Measurements from ENCODE around the gene NTNG2.

DNA sequence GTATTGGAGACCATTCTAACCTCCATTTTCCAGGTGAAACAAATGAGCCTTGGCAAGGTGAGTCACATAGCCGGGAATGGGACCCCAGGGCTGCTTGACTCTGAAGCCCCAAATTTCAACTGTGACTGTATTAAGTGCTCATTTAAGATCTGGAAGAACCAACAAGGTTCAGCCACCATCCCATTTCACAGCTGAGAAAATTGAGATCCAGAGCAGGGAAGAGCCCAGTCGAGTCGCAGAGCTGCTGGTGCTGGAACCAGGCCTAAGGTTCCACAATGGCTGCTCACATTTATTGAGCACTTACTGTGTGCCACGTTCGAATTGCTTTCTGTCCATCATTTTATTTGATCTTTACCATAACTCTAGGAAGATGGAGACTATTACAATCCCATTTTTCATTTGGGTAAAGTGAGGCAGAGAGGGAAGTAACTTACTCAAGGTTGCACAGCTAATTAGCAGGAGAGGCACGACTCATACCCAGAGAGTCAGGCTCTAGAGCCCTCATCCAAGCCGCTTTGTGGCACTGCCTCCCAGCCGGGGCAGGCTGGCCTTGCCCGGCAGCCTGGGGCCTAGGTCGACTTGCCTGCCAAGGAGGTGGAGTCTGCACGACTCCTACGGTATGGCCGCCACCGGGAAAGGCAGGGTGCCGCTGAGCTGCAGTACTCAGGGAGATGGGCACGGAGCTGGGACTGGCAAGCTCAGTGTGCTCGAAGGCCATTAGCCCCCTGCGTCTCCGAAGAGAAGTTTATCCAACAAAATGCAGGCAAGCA is 4.3 kb upstream of the NTNG2 start:
- no peak for TF ChIP-seq POLR2A (IDR thresholded peaks at IDR 0.05)
- TF ChIP-seq, protein P1, sequence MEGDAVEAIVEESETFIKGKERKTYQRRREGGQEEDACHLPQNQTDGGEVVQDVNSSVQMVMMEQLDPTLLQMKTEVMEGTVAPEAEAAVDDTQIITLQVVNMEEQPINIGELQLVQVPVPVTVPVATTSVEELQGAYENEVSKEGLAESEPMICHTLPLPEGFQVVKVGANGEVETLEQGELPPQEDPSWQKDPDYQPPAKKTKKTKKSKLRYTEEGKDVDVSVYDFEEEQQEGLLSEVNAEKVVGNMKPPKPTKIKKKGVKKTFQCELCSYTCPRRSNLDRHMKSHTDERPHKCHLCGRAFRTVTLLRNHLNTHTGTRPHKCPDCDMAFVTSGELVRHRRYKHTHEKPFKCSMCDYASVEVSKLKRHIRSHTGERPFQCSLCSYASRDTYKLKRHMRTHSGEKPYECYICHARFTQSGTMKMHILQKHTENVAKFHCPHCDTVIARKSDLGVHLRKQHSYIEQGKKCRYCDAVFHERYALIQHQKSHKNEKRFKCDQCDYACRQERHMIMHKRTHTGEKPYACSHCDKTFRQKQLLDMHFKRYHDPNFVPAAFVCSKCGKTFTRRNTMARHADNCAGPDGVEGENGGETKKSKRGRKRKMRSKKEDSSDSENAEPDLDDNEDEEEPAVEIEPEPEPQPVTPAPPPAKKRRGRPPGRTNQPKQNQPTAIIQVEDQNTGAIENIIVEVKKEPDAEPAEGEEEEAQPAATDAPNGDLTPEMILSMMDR (IDR thresholded peaks at IDR 0.05) = no peak
